Peyer's patch (tissue), 4 donors: Measurements from ENCODE around the gene TNNT2. TPM values are rescaled to one million over a fixed set of nuclear protein-coding genes. Genes with fewer than 3 reads are reported as not detected.

Experiments
- DNase-seq, 3 donors: peaks; one replicate each; pipeline ENCODE4 v3.0.0-alpha.2; 2017 to 2019
- H3K27ac ChIP-seq, 4 donors: fragments of 200-600 bp; sonication (generic); one replicate each; pipeline ENCODE4 v1.5.1; 2016 to 2019
- H3K27me3 ChIP-seq, 2 donors: fragments of 200-600 bp; sonication (generic); one replicate each; pipeline ENCODE4 v1.5.1; 2019
- H3K36me3 ChIP-seq, 3 donors: fragments of 200-600 bp; sonication (generic); one replicate each; pipeline ENCODE4 v1.5.1; 2016 to 2019
- H3K4me1 ChIP-seq, 4 donors: fragments of 200-600 bp; sonication (generic); one replicate each; pipeline ENCODE4 v1.5.1; 2016 to 2019
- H3K4me3 ChIP-seq, 4 donors: fragments of 200-600 bp; sonication (generic); 1 replicate in 3 of 4; 2 replicates in 1 of 4; pipeline ENCODE4 v1.5.1; 2016 to 2019; ENCODE audit warnings: mild to moderate bottlenecking in 1 of 4
- H3K9me3 ChIP-seq, 4 donors: fragments of 200-600 bp; sonication (generic); one replicate each; pipeline ENCODE4 v1.5.1; 2016 to 2019; ENCODE audit warnings: mild to moderate bottlenecking in 1 of 4
- POLR2A ChIP-seq, 2 donors: fragments of 450-650 bp; IDR thresholded peaks; one replicate each; pipeline ENCODE4 v1.5.1; 2017; ENCODE audit warnings: antibody characterized with exemption in 2 of 2, mild to moderate bottlenecking in 2 of 2, moderate library complexity in 2 of 2
- total RNA-seq, 4 donors: library from RNA; depleted of rRNA; stranded (reverse); fragments of >200 nt; gene quantifications; one replicate each; pipeline ENCODE4 v1.1.0, GENCODE V29; 2016
- TF ChIP-seq, protein P1 (sequence below), 6 experiments: fragments of 450-650 bp in 4 of 6; fragments of 200-600 bp in 2 of 6; sonication (generic) in 1 of 6; IDR thresholded peaks; one replicate each; pipeline ENCODE4 v1.5.1; 2017 to 2019; ENCODE audit warnings: antibody characterized with exemption in 6 of 6, mild to moderate bottlenecking in 3 of 6, moderate library complexity in 1 of 6

The TNNT2 gene
- total RNA-seq, 4 donors from 2014 or later = 0.40 to 3.7 TPM; not detected in 2

DNA sequence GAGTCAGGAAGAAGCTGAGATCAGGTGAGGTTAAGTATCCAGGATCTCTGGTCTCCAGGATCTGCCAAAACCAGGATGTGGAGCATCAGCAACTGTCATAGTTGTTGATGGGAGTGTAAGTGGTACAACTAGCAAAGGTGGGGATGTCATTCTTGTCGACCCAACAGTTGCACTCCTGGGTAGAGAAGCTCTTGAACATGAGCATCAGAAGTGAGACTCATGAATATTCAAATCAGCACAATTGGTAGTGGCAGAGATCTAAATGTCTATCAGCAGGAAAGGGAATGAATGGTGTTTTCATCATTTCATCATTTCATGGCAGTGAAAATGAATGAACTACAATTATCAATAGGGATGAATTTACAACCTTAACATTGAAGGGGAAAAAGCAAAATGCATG lies 25.9 kb upstream of the TNNT2 start:
- TF ChIP-seq, protein P1, sequence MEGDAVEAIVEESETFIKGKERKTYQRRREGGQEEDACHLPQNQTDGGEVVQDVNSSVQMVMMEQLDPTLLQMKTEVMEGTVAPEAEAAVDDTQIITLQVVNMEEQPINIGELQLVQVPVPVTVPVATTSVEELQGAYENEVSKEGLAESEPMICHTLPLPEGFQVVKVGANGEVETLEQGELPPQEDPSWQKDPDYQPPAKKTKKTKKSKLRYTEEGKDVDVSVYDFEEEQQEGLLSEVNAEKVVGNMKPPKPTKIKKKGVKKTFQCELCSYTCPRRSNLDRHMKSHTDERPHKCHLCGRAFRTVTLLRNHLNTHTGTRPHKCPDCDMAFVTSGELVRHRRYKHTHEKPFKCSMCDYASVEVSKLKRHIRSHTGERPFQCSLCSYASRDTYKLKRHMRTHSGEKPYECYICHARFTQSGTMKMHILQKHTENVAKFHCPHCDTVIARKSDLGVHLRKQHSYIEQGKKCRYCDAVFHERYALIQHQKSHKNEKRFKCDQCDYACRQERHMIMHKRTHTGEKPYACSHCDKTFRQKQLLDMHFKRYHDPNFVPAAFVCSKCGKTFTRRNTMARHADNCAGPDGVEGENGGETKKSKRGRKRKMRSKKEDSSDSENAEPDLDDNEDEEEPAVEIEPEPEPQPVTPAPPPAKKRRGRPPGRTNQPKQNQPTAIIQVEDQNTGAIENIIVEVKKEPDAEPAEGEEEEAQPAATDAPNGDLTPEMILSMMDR (IDR thresholded peaks at IDR 0.05) = no peak
- TF ChIP-seq POLR2A (IDR thresholded peaks at IDR 0.05) = no peak
- Histone ChIP-seq H3K4me3 (no peak overlapping the region), H3K27me3 (no peaks in the 10 kb centered on the region), H3K9me3 (no peaks in the 10 kb centered on the region), H3K27ac (no peak overlapping the region), H3K4me1 (peaks cover 0 to 41% (median 6%) of the 10 kb centered on the region in 4 donors), H3K36me3 (no peaks in the 10 kb centered on the region)
- no peak for DNase-seq

GRCh38 chr1:201401700-201402099 lies 24.2 kb upstream of the TNNT2 start:
- Histone ChIP-seq H3K27ac (no peak overlapping the region), H3K27me3 (no peaks in the 10 kb centered on the region), H3K4me1 (peaks cover 0 to 30% (median 5%) of the 10 kb centered on the region in 4 donors), H3K4me3 (no peak overlapping the region), H3K9me3 (no peaks in the 10 kb centered on the region), H3K36me3 (no peaks in the 10 kb centered on the region)
- TF ChIP-seq POLR2A (IDR thresholded peaks at IDR 0.05) = no peak
- TF ChIP-seq, protein P1 (IDR thresholded peaks at IDR 0.05) = no peak
- DNase-seq = no peak

- peaks cover 0 to 24% (median 3%) of the 10 kb centered on the region in 4 donors for H3K4me1 ChIP-seq
- TF ChIP-seq POLR2A (IDR thresholded peaks at IDR 0.05) = no peak
- TF ChIP-seq, protein P1 (IDR thresholded peaks at IDR 0.05) = no peak
- no peaks in the 10 kb centered on the region for H3K27me3 ChIP-seq
- no peak overlapping the region for H3K4me3 ChIP-seq
- H3K9me3 ChIP-seq = no peaks in the 10 kb centered on the region
- no peak for DNase-seq
- peak overlapping the region in 3 of 4 donors; percentile 82 to 96 (median 93) for H3K27ac ChIP-seq
- H3K36me3 ChIP-seq = no peaks in the 10 kb centered on the region
Observed at GRCh38 chr1:201400852-201401230, 23.4 kb upstream of the TNNT2 start.

- TF ChIP-seq, protein P1 (IDR thresholded peaks at IDR 0.05) = no peak
- TF ChIP-seq POLR2A (IDR thresholded peaks at IDR 0.05) = no peak
- Histone ChIP-seq H3K9me3 (no peaks in the 10 kb centered on the region), H3K4me1 (peaks cover 0 to 24% (median 3%) of the 10 kb centered on the region in 4 donors), H3K4me3 (peak overlapping the region in 2 of 4 donors; percentile 70 to 77), H3K36me3 (no peaks in the 10 kb centered on the region), H3K27ac (peak overlapping the region in 3 of 4 donors; percentile 82 to 96 (median 93)), H3K27me3 (no peaks in the 10 kb centered on the region)
- no peak for DNase-seq
Observed at GRCh38 chr1:201400212-201400851, 22.9 kb upstream of the TNNT2 start.

DNA sequence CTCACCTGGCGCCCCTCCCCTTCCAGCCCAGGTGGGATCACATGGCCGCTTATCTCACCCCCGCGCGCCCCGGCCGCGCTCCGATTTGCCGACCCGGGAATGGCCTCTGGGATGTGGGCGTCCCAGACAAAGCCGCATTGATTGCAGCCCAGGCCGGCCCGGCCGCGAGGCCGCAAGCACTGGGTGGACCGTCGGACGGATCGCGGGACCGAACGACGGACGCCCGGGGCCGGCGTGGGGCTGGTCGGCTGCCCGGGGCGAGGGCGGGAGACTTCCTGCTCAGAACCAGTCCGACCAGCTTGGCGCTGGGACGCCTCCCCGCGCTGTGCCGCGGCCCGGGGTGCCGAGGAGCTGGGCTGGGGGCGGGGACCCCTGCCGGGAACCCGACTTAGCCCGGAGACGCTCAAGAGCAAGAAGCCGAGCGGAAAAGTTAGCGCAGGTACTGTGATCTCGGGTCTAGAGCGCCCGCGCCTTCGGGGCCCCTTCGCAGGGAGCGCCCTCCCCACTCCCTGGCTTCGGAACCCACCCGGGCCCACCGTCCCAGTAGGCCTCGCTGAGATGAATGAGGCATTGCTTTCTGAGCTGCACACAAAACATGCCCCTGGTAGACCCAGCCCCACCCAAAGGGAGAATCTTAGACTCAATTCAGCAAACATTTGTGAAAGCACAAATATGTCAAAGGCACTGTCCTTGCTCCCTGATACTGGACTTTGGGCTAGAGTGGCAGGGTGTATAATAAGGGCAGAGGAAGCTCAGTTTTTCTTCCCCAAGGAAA lies 22.1 kb upstream of the TNNT2 start:
- no peaks in the 10 kb centered on the region for H3K9me3 ChIP-seq
- H3K27me3 ChIP-seq = no peaks in the 10 kb centered on the region
- peak in 2 of 3 donors; percentile 78 to 90 for DNase-seq
- H3K27ac ChIP-seq = peak overlapping the region in 3 of 4 donors; percentile 82 to 96 (median 93)
- TF ChIP-seq POLR2A (IDR thresholded peaks at IDR 0.05) = peak; percentile 83 to 85
- TF ChIP-seq, protein P1 (IDR thresholded peaks at IDR 0.05) = no peak
- no peaks in the 10 kb centered on the region for H3K36me3 ChIP-seq
- peak overlapping the region; percentile 22 to 77 (median 54) for H3K4me3 ChIP-seq
- peaks cover 0 to 17% (median 3%) of the 10 kb centered on the region in 4 donors for H3K4me1 ChIP-seq
